Rectal smooth muscle tissue (tissue), 1 donor: ENCODE data around the gene PCDHGA1.

Experiments used
- H3K27ac ChIP-seq: one replicate; pipeline ENCODE4 v1.7.0; 2013; ENCODE audit warnings: low read depth, low read length, inconsistent platforms
- H3K27me3 ChIP-seq: one replicate; pipeline ENCODE4 v1.7.0; 2013; ENCODE audit warnings: low read length; ENCODE audit not compliant: control insufficient read depth, insufficient read depth
- H3K36me3 ChIP-seq: one replicate; pipeline ENCODE4 v1.7.0; 2013; ENCODE audit warnings: low read length; ENCODE audit not compliant: control insufficient read depth, insufficient read depth
- H3K4me1 ChIP-seq: one replicate; pipeline ENCODE4 v1.7.0; 2013; ENCODE audit warnings: low read length; ENCODE audit not compliant: control insufficient read depth, insufficient read depth
- H3K4me3 ChIP-seq: one replicate; pipeline ENCODE4 v1.7.0; 2013; ENCODE audit warnings: low read length
- H3K9ac ChIP-seq: one replicate; pipeline ENCODE4 v1.7.0; 2013; ENCODE audit warnings: low read length

Gene PCDHGA1

DNA sequence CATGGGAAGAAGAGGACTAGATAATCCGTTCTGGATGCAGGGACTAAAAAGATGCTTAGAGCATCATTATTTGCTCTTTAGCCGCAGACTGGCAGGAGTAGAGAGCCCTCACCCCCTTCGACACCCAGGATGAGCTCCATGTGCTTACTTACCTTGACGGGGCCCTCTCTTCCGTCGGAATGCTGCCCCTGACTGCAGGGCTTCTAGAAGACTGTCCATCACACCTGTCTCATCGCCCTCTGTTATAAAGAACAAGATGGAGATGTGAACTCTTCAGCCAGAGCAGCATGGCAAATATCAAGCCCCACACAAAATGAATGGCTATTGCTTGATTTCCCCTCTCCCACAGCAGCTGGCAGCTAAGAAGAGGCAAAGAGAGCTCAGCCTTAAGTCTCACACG lies 193.7 kb downstream of the PCDHGA1 start:
- Histone ChIP-seq H3K27ac (no peak overlapping the region), H3K9ac (no peak overlapping the region), H3K36me3 (peaks cover 3% of the 10 kb centered on the region), H3K27me3 (no peaks in the 10 kb centered on the region), H3K4me3 (no peak overlapping the region), H3K4me1 (peaks cover 11% of the 10 kb centered on the region)

DNA sequence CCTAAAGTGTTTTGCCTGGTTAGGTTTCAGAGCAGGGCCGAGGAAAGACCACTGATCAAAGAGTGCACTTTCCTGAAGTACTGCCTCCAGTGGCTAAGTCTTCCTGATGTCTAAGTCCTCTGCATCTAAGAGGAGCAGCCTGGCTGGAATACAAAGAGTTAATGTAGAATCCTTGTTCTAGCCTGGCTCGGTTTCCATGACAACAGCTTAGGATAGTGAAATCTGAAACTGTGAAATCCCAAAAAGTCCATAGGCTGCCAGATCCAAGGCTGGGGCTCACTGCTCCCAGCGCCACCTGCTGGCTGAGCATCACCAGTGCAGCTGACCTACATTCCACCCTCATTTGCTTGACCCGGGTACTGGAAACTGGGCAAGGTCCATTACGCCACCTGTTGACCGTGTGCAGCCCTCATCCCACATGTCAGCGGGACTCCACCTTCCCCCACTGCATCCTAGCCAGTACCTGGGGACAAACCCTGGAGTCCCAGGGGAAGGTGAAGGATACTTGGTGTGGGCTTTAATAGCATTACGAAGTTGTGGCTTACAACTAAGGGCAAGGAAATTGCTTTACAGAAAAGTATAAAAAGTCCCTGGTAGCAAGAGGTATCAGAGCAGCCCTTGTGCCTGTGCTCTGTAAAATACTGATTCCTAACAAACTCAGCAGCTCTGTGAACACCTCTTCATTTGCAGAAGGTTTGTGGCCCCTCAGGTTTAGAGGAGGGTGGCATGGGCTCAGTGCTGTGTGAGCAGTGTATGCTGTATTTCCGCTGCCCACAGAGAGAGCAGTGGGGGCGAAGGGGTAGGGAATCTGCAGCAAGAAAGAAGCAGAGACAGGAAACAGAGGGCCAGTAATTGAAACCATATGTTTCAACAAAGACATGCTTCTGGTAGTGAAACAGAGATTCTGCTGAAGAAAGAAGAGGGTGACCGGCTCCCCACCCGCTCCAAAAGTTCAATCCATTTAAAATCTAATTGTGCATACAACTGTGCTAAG lies 194.6 kb downstream of the PCDHGA1 start:
- Histone ChIP-seq H3K4me3 (no peak overlapping the region), H3K27ac (peak overlapping the region; percentile 64), H3K27me3 (no peaks in the 10 kb centered on the region), H3K36me3 (peaks cover 5% of the 10 kb centered on the region), H3K4me1 (peaks cover 16% of the 10 kb centered on the region), H3K9ac (no peak overlapping the region)

DNA sequence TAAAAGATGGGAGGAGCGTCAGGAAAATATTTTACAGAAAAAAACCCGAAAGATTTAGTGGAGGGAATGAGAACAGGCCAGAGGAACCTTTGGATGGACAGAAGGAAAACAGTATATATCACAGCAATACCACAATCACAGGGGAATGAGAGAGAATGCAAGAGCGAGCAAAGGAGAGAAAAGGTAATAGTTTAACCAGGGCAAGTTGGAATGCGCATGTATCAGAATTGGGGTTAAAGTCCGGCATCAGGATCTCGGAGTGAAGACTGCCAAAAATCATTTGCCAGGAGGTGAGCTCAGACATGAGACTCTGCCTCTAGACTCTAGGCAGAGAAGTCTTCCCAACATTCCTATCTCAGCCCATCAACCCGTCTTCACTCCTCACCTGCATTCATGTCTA lies 195.3 kb downstream of the PCDHGA1 start:
- H3K4me1 ChIP-seq, result peaks cover 16% of the 10 kb centered on the region
- H3K4me3 ChIP-seq, result no peak overlapping the region
- no peak overlapping the region for H3K9ac ChIP-seq
- H3K36me3 ChIP-seq, result peaks cover 5% of the 10 kb centered on the region
- no peaks in the 10 kb centered on the region for H3K27me3 ChIP-seq
- H3K27ac ChIP-seq, result peak overlapping the region; percentile 64

DNA sequence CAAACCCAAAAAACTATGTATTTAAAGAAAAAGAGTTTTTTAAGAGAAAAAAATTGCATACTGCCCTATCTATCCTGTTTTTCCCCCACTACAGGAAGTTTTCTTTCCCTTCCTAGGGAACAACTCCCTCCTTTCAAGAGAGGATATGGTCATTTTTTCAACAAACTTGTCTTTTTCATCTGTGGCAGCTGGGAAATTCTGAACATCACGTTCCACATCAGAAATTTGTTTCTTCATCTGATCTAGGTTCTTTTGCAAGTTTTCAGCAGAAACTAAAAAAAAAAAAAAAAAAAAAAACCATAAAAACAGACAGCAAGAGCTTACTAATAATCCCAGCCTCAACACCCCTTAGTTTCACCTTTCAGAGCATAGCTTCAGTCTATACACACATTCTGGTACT lies 197.1 kb downstream of the PCDHGA1 start:
- Histone ChIP-seq H3K27ac (no peak overlapping the region), H3K36me3 (peaks cover 5% of the 10 kb centered on the region), H3K4me1 (peaks cover 16% of the 10 kb centered on the region)

DNA sequence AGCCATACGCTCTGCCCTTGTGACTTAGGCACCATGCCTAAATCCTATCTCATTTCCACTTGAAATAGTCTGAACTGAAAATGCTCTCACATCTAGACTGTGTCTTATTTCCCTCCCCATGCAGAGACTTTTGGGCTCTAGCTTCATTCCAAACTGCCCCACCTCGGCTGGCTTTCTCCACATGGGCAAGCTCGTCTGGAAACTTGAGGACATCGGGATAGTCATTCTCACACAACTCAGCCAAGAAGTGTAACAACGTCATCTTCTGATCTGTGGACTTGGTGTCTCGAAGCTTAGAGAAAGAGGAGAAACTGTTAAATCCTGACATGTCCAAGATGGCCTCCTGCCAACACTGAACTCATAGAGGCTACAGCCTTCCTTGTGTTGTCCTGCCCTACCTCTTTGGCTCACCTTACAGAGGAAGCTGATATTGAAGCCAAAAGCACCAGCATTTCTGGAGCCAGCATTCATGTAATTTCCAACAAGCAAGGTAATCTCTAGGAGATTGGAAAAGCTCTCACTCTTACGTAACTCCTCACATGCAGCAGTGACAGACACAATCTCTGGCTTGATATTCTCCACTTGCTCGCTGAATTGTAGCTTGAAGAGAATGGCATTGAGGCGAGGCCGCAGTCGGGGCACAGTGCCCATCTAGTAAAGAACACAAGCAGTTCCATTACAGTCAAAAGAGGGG lies 198.1 kb downstream of the PCDHGA1 start:
- H3K4me1 ChIP-seq, result peaks cover 16% of the 10 kb centered on the region
- peaks cover 5% of the 10 kb centered on the region for H3K36me3 ChIP-seq
- no peaks in the 10 kb centered on the region for H3K27me3 ChIP-seq
- peak overlapping the region; percentile 44 for H3K27ac ChIP-seq
- no peak overlapping the region for H3K4me3 ChIP-seq
- no peak overlapping the region for H3K9ac ChIP-seq

More for the DNA sequence above, 197.1 kb downstream of the PCDHGA1 start:
- no peaks in the 10 kb centered on the region for H3K27me3 ChIP-seq
- no peak overlapping the region for H3K4me3 ChIP-seq
- no peak overlapping the region for H3K9ac ChIP-seq

DNA sequence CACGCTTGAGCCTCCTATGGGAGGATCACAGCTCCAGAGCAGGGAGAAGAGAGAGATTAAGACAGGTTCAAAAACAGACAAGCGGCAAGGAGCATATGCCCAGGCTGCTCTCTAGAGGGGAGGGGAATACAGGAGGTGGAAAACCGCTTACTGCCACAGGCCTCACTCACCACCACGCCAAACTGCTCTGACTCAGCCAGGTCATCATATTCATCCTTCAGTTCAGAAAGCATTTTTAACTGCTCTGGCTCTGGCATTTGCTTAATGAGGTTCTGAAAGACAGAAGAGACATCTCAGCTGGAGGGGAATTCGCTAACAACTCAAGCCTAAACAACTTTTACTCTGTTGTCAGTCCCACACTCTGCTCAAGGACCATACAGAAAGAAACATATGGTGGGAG lies 198.7 kb downstream of the PCDHGA1 start:
- H3K36me3 ChIP-seq, result peaks cover 5% of the 10 kb centered on the region
- H3K9ac ChIP-seq, result no peak overlapping the region
- H3K4me1 ChIP-seq, result peaks cover 16% of the 10 kb centered on the region
- H3K27me3 ChIP-seq, result no peaks in the 10 kb centered on the region
- H3K27ac ChIP-seq, result peak overlapping the region; percentile 44
- H3K4me3 ChIP-seq, result no peak overlapping the region

DNA sequence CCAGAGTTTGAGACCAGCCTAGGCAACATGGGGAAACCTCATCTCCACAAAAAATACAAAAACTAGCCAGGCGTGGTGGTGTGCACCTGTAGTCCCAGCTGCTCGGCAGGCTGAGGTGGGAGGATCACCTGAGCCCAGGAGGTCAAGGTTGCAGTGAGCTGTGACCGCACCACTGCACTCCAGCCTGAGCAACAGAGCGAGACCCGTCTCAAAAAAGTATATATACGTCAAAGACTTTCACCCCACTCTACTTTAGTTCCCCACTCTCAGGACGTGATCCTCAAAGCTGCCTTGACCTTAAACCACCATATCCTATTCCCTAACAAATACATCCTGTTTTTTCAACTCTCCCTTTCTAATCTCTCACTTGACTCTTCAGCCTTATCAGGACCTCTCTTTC lies 199.6 kb downstream of the PCDHGA1 start:
- H3K9ac ChIP-seq, result no peak overlapping the region
- no peak overlapping the region for H3K4me3 ChIP-seq
- peaks cover 9% of the 10 kb centered on the region for H3K4me1 ChIP-seq
- no peaks in the 10 kb centered on the region for H3K27me3 ChIP-seq
- H3K36me3 ChIP-seq, result peaks cover 5% of the 10 kb centered on the region
- H3K27ac ChIP-seq, result no peak overlapping the region

DNA sequence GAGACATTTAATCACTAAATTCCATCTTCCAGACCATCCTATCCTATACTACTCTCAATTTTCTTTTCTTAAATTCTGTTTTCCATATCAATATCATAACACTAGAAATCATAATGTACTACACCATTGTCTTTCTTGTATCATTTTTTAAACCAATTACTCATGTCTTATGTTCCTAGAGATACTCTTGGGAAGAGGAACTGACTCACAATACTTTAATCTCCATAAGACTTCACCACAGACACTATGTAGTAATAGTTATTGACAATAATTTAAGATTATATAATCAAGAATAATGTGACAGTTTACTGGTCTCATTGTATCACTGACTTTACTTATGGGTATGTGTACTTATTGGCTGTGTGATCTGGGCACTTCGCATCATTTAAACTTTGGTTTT lies 202.4 kb downstream of the PCDHGA1 start:
- H3K4me1 ChIP-seq, result peaks cover 5% of the 10 kb centered on the region
- H3K27me3 ChIP-seq, result no peaks in the 10 kb centered on the region
- H3K27ac ChIP-seq, result no peak overlapping the region
- no peak overlapping the region for H3K4me3 ChIP-seq
- no peak overlapping the region for H3K9ac ChIP-seq
- peaks cover 5% of the 10 kb centered on the region for H3K36me3 ChIP-seq

DNA sequence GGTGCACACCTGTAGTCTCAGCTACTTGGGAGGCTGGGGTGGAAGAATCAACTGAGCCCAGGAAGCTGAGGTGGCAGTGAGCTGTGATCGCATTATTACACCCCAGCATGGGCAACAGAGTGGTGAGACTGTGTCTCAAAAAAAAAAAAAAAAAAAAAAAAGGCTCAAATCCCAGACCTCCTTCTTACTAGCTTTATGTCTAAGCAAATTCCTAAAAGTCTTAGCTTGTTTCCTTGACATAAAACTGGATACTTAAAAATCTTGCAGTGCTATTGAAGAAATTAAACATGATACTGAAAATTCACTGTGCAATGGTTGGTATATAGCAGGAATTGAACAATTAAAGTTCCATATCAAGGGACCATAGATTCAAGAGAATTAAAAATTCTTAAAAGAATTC lies 203.6 kb downstream of the PCDHGA1 start:
- Histone ChIP-seq H3K27me3 (no peaks in the 10 kb centered on the region), H3K9ac (no peak overlapping the region), H3K36me3 (peaks cover 5% of the 10 kb centered on the region), H3K27ac (no peak overlapping the region), H3K4me3 (no peak overlapping the region), H3K4me1 (peaks cover 5% of the 10 kb centered on the region)

DNA sequence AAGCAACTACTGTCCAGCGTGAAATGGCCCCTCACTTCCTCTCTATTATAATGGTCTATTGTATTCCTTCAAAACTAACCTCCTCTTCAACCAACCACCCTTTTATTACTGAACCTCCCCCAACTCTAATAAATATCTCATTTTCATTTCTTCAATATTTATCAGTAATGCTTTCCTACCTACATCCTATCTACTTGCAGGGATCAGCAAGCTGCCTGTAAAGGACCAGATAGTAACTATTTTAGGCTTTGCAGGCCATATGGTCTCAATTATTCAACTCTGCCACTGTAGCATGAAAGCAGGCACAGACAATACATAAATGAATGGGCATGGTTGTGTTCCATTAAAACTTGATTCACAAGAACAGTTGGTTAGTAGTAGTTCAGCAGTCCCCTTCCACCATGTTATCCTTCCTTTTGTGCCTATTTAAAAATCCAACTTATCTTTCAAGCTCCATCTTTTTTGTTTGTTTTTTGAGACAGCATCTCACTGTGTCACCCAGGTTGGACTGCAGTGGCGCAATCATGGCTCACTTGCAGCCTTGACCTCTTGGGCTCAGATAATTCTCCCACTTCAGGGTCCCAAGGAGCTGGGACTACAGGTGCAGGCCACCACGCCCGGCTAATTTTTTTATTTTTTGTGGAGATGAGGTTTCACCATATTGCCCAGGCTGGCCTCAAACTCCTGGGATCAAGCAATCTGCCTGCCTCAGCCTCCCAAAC lies 204.3 kb downstream of the PCDHGA1 start:
- Histone ChIP-seq H3K4me3 (no peak overlapping the region), H3K27ac (no peak overlapping the region), H3K27me3 (no peaks in the 10 kb centered on the region), H3K4me1 (no peaks in the 10 kb centered on the region), H3K36me3 (peaks cover 3% of the 10 kb centered on the region), H3K9ac (no peak overlapping the region)

DNA sequence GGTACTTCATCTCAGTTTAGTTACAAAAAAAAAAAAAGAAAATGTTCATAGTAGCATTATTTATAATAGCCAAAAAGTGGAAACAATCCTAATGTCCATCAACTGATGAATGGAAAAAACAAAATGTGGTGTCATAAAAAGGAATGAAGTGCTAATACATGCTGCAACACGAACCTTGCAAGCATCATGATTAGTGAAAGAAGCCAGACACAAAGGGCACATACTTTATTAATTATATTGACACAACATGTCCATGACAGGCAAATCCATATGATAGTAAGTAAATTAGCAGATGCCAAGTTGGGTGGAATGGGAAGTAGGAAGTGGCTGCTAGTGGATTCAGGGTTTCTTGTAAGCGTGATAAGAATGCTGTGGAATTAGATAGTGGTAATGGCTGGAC lies 212.7 kb downstream of the PCDHGA1 start:
- Histone ChIP-seq H3K36me3 (peaks cover 4% of the 10 kb centered on the region), H3K27me3 (no peaks in the 10 kb centered on the region), H3K9ac (no peak overlapping the region), H3K27ac (no peak overlapping the region), H3K4me3 (no peak overlapping the region), H3K4me1 (no peaks in the 10 kb centered on the region)

DNA sequence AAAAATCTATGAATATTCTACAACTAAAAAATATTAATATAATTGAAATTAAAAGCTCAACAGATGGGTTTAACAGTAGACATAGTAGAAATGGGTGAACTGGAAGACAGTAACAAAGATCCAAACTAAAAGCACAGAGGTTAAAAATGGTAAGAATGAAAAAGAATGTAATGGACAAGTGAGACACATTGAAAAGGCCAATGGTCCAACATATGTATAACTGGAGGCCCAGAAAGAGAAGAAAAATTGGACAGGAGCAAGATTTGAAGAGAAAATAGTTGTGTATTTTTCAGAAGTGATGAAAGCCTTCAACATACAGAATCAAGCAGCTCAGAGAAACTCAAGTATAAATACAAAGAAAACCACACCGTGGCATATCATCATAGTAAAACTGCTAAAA lies 217.2 kb downstream of the PCDHGA1 start:
- Histone ChIP-seq H3K36me3 (peaks cover 4% of the 10 kb centered on the region), H3K4me1 (no peaks in the 10 kb centered on the region), H3K27me3 (no peaks in the 10 kb centered on the region), H3K4me3 (no peak overlapping the region), H3K9ac (no peak overlapping the region), H3K27ac (no peak overlapping the region)
